Smooth muscle cell (in vitro differentiated cells): ENCODE data around the gene EML3. TPM values are rescaled to one million over a fixed set of nuclear protein-coding genes. Genes with fewer than 3 reads are reported as not detected.

Experiments used
- DNase-seq: peaks from one replicate; lab custom pipeline; 2025; ENCODE audit not compliant: unreplicated experiment; lab: John Stamatoyannopoulos, UW
- H2AFZ ChIP-seq: fragments of 200-600 bp; sonication (generic); 2 replicates; pipeline ENCODE4 v1.6.0; 2016; ENCODE audit warnings: antibody characterized with exemption, low read depth, mild to moderate bottlenecking
- H3F3A ChIP-seq: fragments of 200-600 bp; sonication (generic); 2 replicates; pipeline ENCODE4 v1.6.0; 2017; ENCODE audit warnings: antibody characterized with exemption, low read depth
- H3K27ac ChIP-seq: fragments of 200-600 bp; sonication (generic); 2 replicates; pipeline ENCODE4 v1.5.1; 2016; ENCODE audit warnings: low read depth, mild to moderate bottlenecking
- H3K27me3 ChIP-seq: fragments of 200-600 bp; sonication (generic); 2 replicates; pipeline ENCODE4 v1.6.1; 2016; ENCODE audit warnings: low read depth, mild to moderate bottlenecking
- H3K36me3 ChIP-seq: fragments of 200-600 bp; sonication (generic); 2 replicates; pipeline ENCODE4 v1.5.1; 2016; ENCODE audit warnings: low read depth
- H3K4me1 ChIP-seq: fragments of 200-600 bp; sonication (generic); 2 replicates; pipeline ENCODE4 v1.5.1; 2016; ENCODE audit warnings: low read depth
- H3K4me2 ChIP-seq: fragments of 200-600 bp; sonication (generic); 2 replicates; pipeline ENCODE4 v1.6.0; 2016; ENCODE audit warnings: mild to moderate bottlenecking
- H3K4me3 ChIP-seq: fragments of 200-600 bp; sonication (generic); 2 replicates; pipeline ENCODE4 v1.5.1; 2016; ENCODE audit warnings: mild to moderate bottlenecking
- H3K79me2 ChIP-seq: fragments of 200-600 bp; sonication (generic); 2 replicates; pipeline ENCODE4 v1.6.0; 2016; ENCODE audit warnings: low read depth, mild to moderate bottlenecking
- H3K9ac ChIP-seq: fragments of 200-600 bp; sonication (generic); 2 replicates; pipeline ENCODE4 v1.6.0; 2016; ENCODE audit warnings: low read depth
- H3K9me3 ChIP-seq: fragments of 200-600 bp; sonication (generic); replicated peaks from 2 replicates; pipeline ENCODE4 v1.5.1; 2016; ENCODE audit warnings: low read depth
- H4K20me1 ChIP-seq: fragments of 200-600 bp; sonication (generic); 2 replicates; pipeline ENCODE4 v1.6.0; 2016; ENCODE audit warnings: low read depth
- CTCF ChIP-seq: fragments of 200-600 bp; sonication (generic); IDR thresholded peaks from 2 replicates; pipeline ENCODE4 v1.5.1; 2017; ENCODE audit warnings: borderline replicate concordance, mild to moderate bottlenecking, antibody characterized with exemption; ENCODE audit not compliant: insufficient read depth, poor library complexity, severe bottlenecking
- WGBS: methylation state at CpG from one replicate; pipeline ENCODE4 v1.1.7; 2016; ENCODE audit warnings: low lambda C conversion rate; 5-methylcytosine and 5-hydroxymethylcytosine counted together
- polyA plus RNA-seq: library from polyadenylated mRNA; unstranded; fragments of >200 nt; fragmentation: Nextera tagmentation; extraction: Ambion mirVana; gene quantifications from 2 replicates; pipeline ENCODE4 v1.2.1, GENCODE V29; 2016
- total RNA-seq: library from RNA; depleted of rRNA; stranded (reverse); fragments of >200 nt; gene quantifications from 2 replicates; pipeline ENCODE4 v1.2.3, GENCODE V29; 2014

EML3 gene
- total and polyA plus RNA-seq, 2 experiments from 2014 or later, result 35.0 to 36.8 TPM

- TF ChIP-seq CTCF, result no peak
- H3K79me2 ChIP-seq, result peaks cover 23% of the 10 kb centered on the region
- H2AFZ ChIP-seq, result no peak overlapping the region
- no peak overlapping the region for H3K9ac ChIP-seq
- H3F3A ChIP-seq, result peaks cover 11% of the 10 kb centered on the region
- no peak overlapping the region for H3K4me2 ChIP-seq
- H3K9me3 ChIP-seq, result no peaks in the 10 kb centered on the region
- peaks cover 19% of the 10 kb centered on the region for H3K4me1 ChIP-seq
- DNase-seq, result no peak
- H3K27me3 ChIP-seq, result no peaks in the 10 kb centered on the region
- no peak overlapping the region for H3K4me3 ChIP-seq
- no peaks in the 10 kb centered on the region for H3K36me3 ChIP-seq
- peaks cover 20% of the 10 kb centered on the region for H4K20me1 ChIP-seq
- WGBS, result 97% methylated on average over 8 of the region's 8 CpGs
- H3K27ac ChIP-seq, result no peak overlapping the region
Measured at GRCh38 chr11:62603776-62604299, 8.7 kb downstream of the EML3 start.

GRCh38 chr11:62603072-62603408 is 9.5 kb downstream of the EML3 start:
- DNase-seq, result no peak
- H2AFZ ChIP-seq, result no peak overlapping the region
- H3K36me3 ChIP-seq, result no peaks in the 10 kb centered on the region
- H3K9me3 ChIP-seq, result no peaks in the 10 kb centered on the region
- H3K79me2 ChIP-seq, result peaks cover 30% of the 10 kb centered on the region
- peak overlapping the region; percentile 92 for H3K4me2 ChIP-seq
- H3K4me1 ChIP-seq, result peaks cover 19% of the 10 kb centered on the region
- no peak for TF ChIP-seq CTCF
- 69% methylated on average over 12 of the region's 13 CpGs for WGBS
- H3K27me3 ChIP-seq, result no peaks in the 10 kb centered on the region
- H3K27ac ChIP-seq, result no peak overlapping the region
- H3K9ac ChIP-seq, result no peak overlapping the region
- H4K20me1 ChIP-seq, result peaks cover 27% of the 10 kb centered on the region
- no peak overlapping the region for H3K4me3 ChIP-seq
- peaks cover 11% of the 10 kb centered on the region for H3F3A ChIP-seq

- Histone ChIP-seq H2AFZ (peak overlapping the region; percentile 50), H3K4me2 (peak overlapping the region; percentile 92), H3K9me3 (no peaks in the 10 kb centered on the region), H3K4me1 (peaks cover 19% of the 10 kb centered on the region), H3K79me2 (peaks cover 30% of the 10 kb centered on the region), H3K27me3 (no peaks in the 10 kb centered on the region), H3K9ac (peak overlapping the region; percentile 35), H4K20me1 (peaks cover 31% of the 10 kb centered on the region), H3K4me3 (peak overlapping the region; percentile 91), H3K27ac (peak overlapping the region; percentile 65), H3F3A (peaks cover 11% of the 10 kb centered on the region), H3K36me3 (no peaks in the 10 kb centered on the region)
- TF ChIP-seq CTCF, result no peak
- 3% methylated on average over 57 of the region's 96 CpGs for WGBS
- DNase-seq, result no peak
Measured at GRCh38 chr11:62602141-62603071, 10.2 kb downstream of the EML3 start.
